Gastrocnemius medialis (tissue), 4 donors: ENCODE data around the gene GLYATL1B. TPM values are rescaled to one million over a fixed set of nuclear protein-coding genes. Genes with fewer than 3 reads are reported as not detected.
"Not testable (repeated sequence)": the region's sequence is repeated elsewhere in the genome, so short reads cannot be mapped to it uniquely, and the experiment has no call there.

ENCODE experiments used
- ATAC-seq, 2 donors: fragments of 150-250 bp; one replicate each; pipeline ENCODE4 v1.9.1; 2016
- DNase-seq, 2 donors: peaks; one replicate each; pipeline ENCODE4 v3.0.0-alpha.2; 2019
- H3K27ac ChIP-seq, 4 donors: fragments of 200-600 bp; sonication (generic); 1 replicate in 1 of 4; 2 replicates in 3 of 4; pipeline ENCODE4 v1.5.1; 2016 to 2018; ENCODE audit warnings: mild to moderate bottlenecking in 2 of 4, moderate library complexity in 1 of 4
- H3K27me3 ChIP-seq, 3 donors: fragments of 200-600 bp; sonication (generic) in 2 of 3; 1 replicate in 1 of 3; 2 replicates in 2 of 3; pipeline versions ENCODE4 v1.5.1 to v1.6.0; 2016 to 2019; ENCODE audit warnings: mild to moderate bottlenecking in 1 of 3, moderate library complexity in 1 of 3
- H3K36me3 ChIP-seq, 2 donors: fragments of 200-600 bp; sonication (generic) in 1 of 2; one replicate each; pipeline ENCODE4 v1.5.1; 2017 to 2018
- H3K4me1 ChIP-seq, 2 donors: fragments of 200-600 bp; sonication (generic) in 1 of 2; one replicate each; pipeline ENCODE4 v1.5.1; 2016 to 2017; ENCODE audit warnings: mild to moderate bottlenecking in 2 of 2
- H3K4me3 ChIP-seq, 4 donors: fragments of 200-600 bp; sonication (generic) in 3 of 4; 1 replicate in 1 of 4; 2 replicates in 3 of 4; pipeline ENCODE4 v1.5.1; 2016 to 2019; ENCODE audit warnings: mild to moderate bottlenecking in 2 of 4
- H3K9me3 ChIP-seq, 3 donors: fragments of 200-600 bp; sonication (generic) in 2 of 3; 1 replicate in 1 of 3; 2 replicates in 2 of 3; pipeline ENCODE4 v1.5.1; 2016 to 2019
- CTCF ChIP-seq, 5 experiments: fragments of 450-650 bp in 3 of 5; fragments of 200-600 bp in 2 of 5; sonication (generic) in 2 of 5; IDR thresholded peaks in 4 of 5; conservative IDR thresholded peaks in 1 of 5; 1 replicate in 4 of 5; 2 replicates in 1 of 5; pipeline ENCODE4 v1.5.1; 2016 to 2019; ENCODE audit warnings: antibody characterized with exemption in 5 of 5, mild to moderate bottlenecking in 3 of 5, moderate library complexity in 3 of 5
- POLR2A ChIP-seq, 2 donors: fragments of 450-650 bp; IDR thresholded peaks; one replicate each; pipeline ENCODE4 v1.6.1; 2017; ENCODE audit warnings: antibody characterized with exemption in 2 of 2, mild to moderate bottlenecking in 2 of 2, moderate library complexity in 2 of 2
- in situ Hi-C, 4 donors: fragments of 200-750 bp; cut with MboI; loops; one replicate each; pipeline versions ENCODE4 v1.15.0 to v1.8.0; 2017; ENCODE audit warnings: low sequenced_read_pairs in 4 of 4
- intact Hi-C: fragments of 100-400 bp; cut with DNase I; formaldehyde crosslinking; loops from one replicate; pipeline ENCODE4 v1.15.1; 2023; ENCODE audit warnings: low total_unique reads
- total RNA-seq, 4 donors: library from RNA; depleted of rRNA; stranded (reverse); fragments of >200 nt; gene quantifications; one replicate each; pipeline versions ENCODE4 v1.1.0 to v1.2.3, GENCODE V29; 2016

Gene GLYATL1B
- not detected for total RNA-seq

- H3K9me3 ChIP-seq, DNase-seq, H3K27me3 ChIP-seq, in situ Hi-C loops, H3K4me3 ChIP-seq, H3K4me1 ChIP-seq, H3K36me3 ChIP-seq, intact Hi-C loops, H3K27ac ChIP-seq, ATAC-seq: not testable (repeated sequence)
Measured at GRCh38 chr11:59086007-59086406, at the start of gene GLYATL1B. GLYATL1B (plus strand) TSS chr11:59086307; CDS start chr11:59086307, 0 bp downstream.

GRCh38 chr11:59036542-59036941, 49.6 kb upstream of the GLYATL1B start:
- H3K4me1 ChIP-seq, H3K4me3 ChIP-seq, H3K36me3 ChIP-seq, DNase-seq, ATAC-seq, H3K27me3 ChIP-seq, H3K27ac ChIP-seq, intact Hi-C loops, in situ Hi-C loops, H3K9me3 ChIP-seq: not testable (repeated sequence)

- DNase-seq, in situ Hi-C loops, H3K4me3 ChIP-seq, H3K9me3 ChIP-seq, H3K27ac ChIP-seq, H3K36me3 ChIP-seq, intact Hi-C loops, H3K27me3 ChIP-seq, H3K4me1 ChIP-seq: not testable (repeated sequence)
- ATAC-seq: peak in 1 of 2 donors; percentile 30
Measured at GRCh38 chr11:59037434-59037833, 48.7 kb upstream of the GLYATL1B start.

GRCh38 chr11:59040607-59041006, 45.5 kb upstream of the GLYATL1B start:
- Histone ChIP-seq H3K36me3 (no peaks in the 10 kb centered on the region), H3K4me1 (no peaks in the 10 kb centered on the region), H3K27ac (no peak overlapping the region), H3K4me3 (no peak overlapping the region), H3K9me3 (no peaks in the 10 kb centered on the region), H3K27me3 (no peaks in the 10 kb centered on the region)
- ATAC-seq: no peak
- no peak for DNase-seq
- in situ Hi-C loops (no loop called here), intact Hi-C loops (no loop called here)
- TF ChIP-seq CTCF (IDR thresholded peaks at IDR 0.05 in 4 of 5, conservative IDR thresholded peaks at IDR 0.05 in 1 of 5): no peak
- TF ChIP-seq POLR2A (IDR thresholded peaks at IDR 0.05): no peak

GRCh38 chr11:59051383-59051782, 34.7 kb upstream of the GLYATL1B start:
- H3K27ac ChIP-seq, H3K9me3 ChIP-seq, H3K4me3 ChIP-seq, H3K36me3 ChIP-seq, intact Hi-C loops, ATAC-seq, H3K27me3 ChIP-seq, H3K4me1 ChIP-seq, in situ Hi-C loops, DNase-seq: not testable (repeated sequence)

GRCh38 chr11:59052355-59052754, 33.8 kb upstream of the GLYATL1B start:
- H3K27me3 ChIP-seq, H3K4me1 ChIP-seq, H3K9me3 ChIP-seq, H3K36me3 ChIP-seq, H3K4me3 ChIP-seq, DNase-seq, intact Hi-C loops, ATAC-seq, H3K27ac ChIP-seq, in situ Hi-C loops: not testable (repeated sequence)

- no peaks in the 10 kb centered on the region for H3K9me3 ChIP-seq
- ATAC-seq (no peak), DNase-seq (peak in 1 of 2 donors; percentile 29)
- peaks cover 0 to 11% (median 2%) of the 10 kb centered on the region in 3 donors for H3K27me3 ChIP-seq
- no peaks in the 10 kb centered on the region for H3K4me1 ChIP-seq
- no peak overlapping the region for H3K4me3 ChIP-seq
- intact Hi-C loops (loop anchor here (1.0 kb wide), 1 partner anchor 83 kb away; no protein-coding TSS in a partner anchor), in situ Hi-C loops (no loop called here)
- TF ChIP-seq POLR2A (IDR thresholded peaks at IDR 0.05) (no peak), CTCF (IDR thresholded peaks at IDR 0.05 in 4 of 5, conservative IDR thresholded peaks at IDR 0.05 in 1 of 5) (peak in 3 of 5 experiments; percentile 34 to 59 (median 40))
- no peaks in the 10 kb centered on the region for H3K36me3 ChIP-seq
- no peak overlapping the region for H3K27ac ChIP-seq
Measured at GRCh38 chr11:59053387-59053786, 32.7 kb upstream of the GLYATL1B start.
